Neural progenitor cell (in vitro differentiated cells): ENCODE data around the gene USP9X.

Experiments
- EZH2 ChIP-seq: fragments of 200-600 bp; sonication (generic); IDR thresholded peaks from 2 replicates; pipeline ENCODE4 v1.6.1; 2017; ENCODE audit warnings: antibody characterized with exemption, mild to moderate bottlenecking, moderate library complexity
- TF ChIP-seq, protein P1 (sequence below): fragments of 200-600 bp; sonication (generic); IDR thresholded peaks from 2 replicates; pipeline ENCODE4 v1.5.1; 2017; ENCODE audit warnings: antibody characterized with exemption, mild to moderate bottlenecking

DNA sequence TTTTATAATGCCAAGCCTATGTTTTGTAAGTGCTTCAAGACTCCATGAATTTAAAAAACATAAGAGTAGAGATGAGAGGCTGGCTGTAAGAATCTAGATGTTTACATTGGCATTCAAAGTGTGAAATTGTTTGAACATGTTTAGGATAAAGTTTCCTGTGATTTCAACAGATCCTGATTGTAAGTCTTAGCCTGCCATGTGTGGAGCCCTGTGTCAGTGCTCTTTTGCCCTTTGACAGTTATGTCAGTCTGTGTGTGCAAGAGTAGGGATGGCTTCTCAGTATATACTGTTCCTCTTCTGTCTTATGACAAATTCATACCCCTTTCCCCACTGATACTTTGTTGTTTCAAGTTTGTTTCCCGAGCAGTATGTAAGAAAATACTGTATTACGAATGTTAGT is 68.2 kb downstream of the USP9X start:
- TF ChIP-seq, protein P1, sequence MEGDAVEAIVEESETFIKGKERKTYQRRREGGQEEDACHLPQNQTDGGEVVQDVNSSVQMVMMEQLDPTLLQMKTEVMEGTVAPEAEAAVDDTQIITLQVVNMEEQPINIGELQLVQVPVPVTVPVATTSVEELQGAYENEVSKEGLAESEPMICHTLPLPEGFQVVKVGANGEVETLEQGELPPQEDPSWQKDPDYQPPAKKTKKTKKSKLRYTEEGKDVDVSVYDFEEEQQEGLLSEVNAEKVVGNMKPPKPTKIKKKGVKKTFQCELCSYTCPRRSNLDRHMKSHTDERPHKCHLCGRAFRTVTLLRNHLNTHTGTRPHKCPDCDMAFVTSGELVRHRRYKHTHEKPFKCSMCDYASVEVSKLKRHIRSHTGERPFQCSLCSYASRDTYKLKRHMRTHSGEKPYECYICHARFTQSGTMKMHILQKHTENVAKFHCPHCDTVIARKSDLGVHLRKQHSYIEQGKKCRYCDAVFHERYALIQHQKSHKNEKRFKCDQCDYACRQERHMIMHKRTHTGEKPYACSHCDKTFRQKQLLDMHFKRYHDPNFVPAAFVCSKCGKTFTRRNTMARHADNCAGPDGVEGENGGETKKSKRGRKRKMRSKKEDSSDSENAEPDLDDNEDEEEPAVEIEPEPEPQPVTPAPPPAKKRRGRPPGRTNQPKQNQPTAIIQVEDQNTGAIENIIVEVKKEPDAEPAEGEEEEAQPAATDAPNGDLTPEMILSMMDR = no peak
- no peak for TF ChIP-seq EZH2
